CD4-positive, alpha-beta T cell treated with Interferon gamma for 1 hour (primary cell): ENCODE data around the gene HDAC5.
A peak's percentile ranks its signal among the peaks of the same experiment; 100 is the strongest.
"Not testable (repeated sequence)": the region's sequence is repeated elsewhere in the genome, so short reads cannot be mapped to it uniquely, and the experiment has no call there.

Experiments used
- DNase-seq: peaks from one replicate; pipeline ENCODE4 v3.0.0-alpha.2; 2020

HDAC5 gene

GRCh38 chr17:44066204-44066930 lies 57.1 kb downstream of the HDAC5 start, which contains the start of gene LSM12:
TSS of gene LSM12 (minus strand) at chr17:44066671. CDS start at chr17:44066587, 84 bp downstream.
- peak; percentile 87 for DNase-seq

- no peak for DNase-seq
Observed at GRCh38 chr17:44065668-44066203, 57.7 kb downstream of the HDAC5 start.

- no peak for DNase-seq
Observed at GRCh38 chr17:44063704-44064639, 59.5 kb downstream of the HDAC5 start.

- no peak for DNase-seq
Observed at GRCh38 chr17:44062871-44063270, 60.6 kb downstream of the HDAC5 start.

- no peak for DNase-seq
Observed at GRCh38 chr17:44061446-44061845, 62.0 kb downstream of the HDAC5 start.

GRCh38 chr17:44059101-44059892 lies 64.1 kb downstream of the HDAC5 start:
- no peak for DNase-seq

- DNase-seq, result no peak
Observed at GRCh38 chr17:44053125-44053872, 70.1 kb downstream of the HDAC5 start.

- DNase-seq, result no peak
Observed at GRCh38 chr17:44049294-44050060, 74.0 kb downstream of the HDAC5 start.

- not testable (repeated sequence) for DNase-seq
Observed at GRCh38 chr17:44046893-44047292, 76.5 kb downstream of the HDAC5 start.

- no peak for DNase-seq
Observed at GRCh38 chr17:44045486-44045885, 78.0 kb downstream of the HDAC5 start.

GRCh38 chr17:44044071-44044470 lies 79.4 kb downstream of the HDAC5 start:
- DNase-seq, result no peak

GRCh38 chr17:44043272-44043696 lies 80.2 kb downstream of the HDAC5 start:
- DNase-seq, result no peak

- DNase-seq, result no peak
Observed at GRCh38 chr17:44039829-44040635, 83.4 kb downstream of the HDAC5 start.

GRCh38 chr17:44038604-44039011 lies 84.8 kb downstream of the HDAC5 start:
- no peak for DNase-seq

GRCh38 chr17:44037471-44037870 lies 86.0 kb downstream of the HDAC5 start:
- DNase-seq, result no peak

GRCh38 chr17:44034688-44035087 lies 88.8 kb downstream of the HDAC5 start:
- not testable (repeated sequence) for DNase-seq

- DNase-seq, result no peak
Observed at GRCh38 chr17:44033861-44034408, 89.5 kb downstream of the HDAC5 start.

GRCh38 chr17:44030482-44030881 lies 93.0 kb downstream of the HDAC5 start:
- DNase-seq, result no peak

GRCh38 chr17:44029736-44030135 lies 93.7 kb downstream of the HDAC5 start:
- DNase-seq, result no peak
